Measurements from ENCODE around the gene NPAS1.

DNA sequence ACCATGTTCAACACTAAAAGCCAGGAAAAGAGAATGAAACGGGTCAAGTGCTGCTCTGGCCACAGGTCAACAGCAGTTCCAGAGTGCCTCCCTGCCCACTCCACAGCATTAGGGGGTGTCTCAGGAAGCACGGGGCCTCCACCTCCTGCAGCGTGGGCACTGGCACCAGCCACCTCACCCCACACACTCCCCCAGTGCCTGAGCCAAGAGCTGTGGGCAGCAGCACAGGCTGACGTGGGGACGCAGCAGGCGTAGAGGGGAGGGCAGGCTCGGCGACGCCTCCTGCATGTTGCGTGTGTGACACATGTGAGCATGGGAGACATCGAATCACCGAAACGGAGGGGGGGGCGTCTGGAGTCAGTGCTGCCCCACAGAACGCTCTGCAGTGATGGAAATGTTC lies 50.2 kb downstream of the NPAS1 start:
- TF ChIP-seq CTCF (IDR thresholded peaks at IDR 0.05) (no peak), ZFX (IDR thresholded peaks at IDR 0.05; ENCODE audit: borderline replicate concordance) (no peak)

Data from 22Rv1 (cell line).